Measurements from ENCODE around the gene CLPSL1. TPM values are rescaled to one million over a fixed set of nuclear protein-coding genes. Genes with fewer than 3 reads are reported as not detected.

CLPSL1 gene
- total RNA-seq, 1 donor from 2014 or later = not detected

- TF ChIP-seq CTCF (conservative IDR thresholded peaks at IDR 0.05) = no peak
- H3K9me3 Mint-ChIP-seq = no peaks in the 10 kb centered on the region
- no peaks in the 10 kb centered on the region for H3K27me3 Mint-ChIP-seq
- no peak for DNase-seq (ENCODE audit: extremely low spot score, unreplicated experiment)
- H3K4me1 Mint-ChIP-seq (ENCODE audit: unreplicated experiment) = no peaks in the 10 kb centered on the region
- H3K36me3 Mint-ChIP-seq = peaks cover 8% of the 10 kb centered on the region
- no peak overlapping the region for H3K4me3 Mint-ChIP-seq
- H3K27ac Mint-ChIP-seq = no peak overlapping the region
Measured at GRCh38 chr6:35829306-35829705, 48.5 kb downstream of the CLPSL1 start.

- H3K4me3 Mint-ChIP-seq = no peak overlapping the region
- H3K27me3 Mint-ChIP-seq = no peaks in the 10 kb centered on the region
- DNase-seq (ENCODE audit: extremely low spot score, unreplicated experiment) = no peak
- H3K9me3 Mint-ChIP-seq = no peaks in the 10 kb centered on the region
- peaks cover 19% of the 10 kb centered on the region for H3K36me3 Mint-ChIP-seq
- H3K4me1 Mint-ChIP-seq (ENCODE audit: unreplicated experiment) = no peaks in the 10 kb centered on the region
- no peak overlapping the region for H3K27ac Mint-ChIP-seq
- no peak for TF ChIP-seq CTCF (conservative IDR thresholded peaks at IDR 0.05)
Measured at GRCh38 chr6:35831257-35832007, 50.6 kb downstream of the CLPSL1 start.

GRCh38 chr6:35833536-35833935 is 52.7 kb downstream of the CLPSL1 start:
- TF ChIP-seq CTCF (conservative IDR thresholded peaks at IDR 0.05) = no peak
- H3K9me3 Mint-ChIP-seq = no peaks in the 10 kb centered on the region
- no peak for DNase-seq (ENCODE audit: extremely low spot score, unreplicated experiment)
- H3K27ac Mint-ChIP-seq = no peak overlapping the region
- H3K4me3 Mint-ChIP-seq = no peak overlapping the region
- H3K27me3 Mint-ChIP-seq = no peaks in the 10 kb centered on the region
- H3K4me1 Mint-ChIP-seq (ENCODE audit: unreplicated experiment) = no peaks in the 10 kb centered on the region
- peaks cover 31% of the 10 kb centered on the region for H3K36me3 Mint-ChIP-seq

Other genes starting within 250 kb of the CLPSL1 start
- gene FKBP5, start 92.1 kb upstream of the CLPSL1 start, total RNA-seq (ENCODE audit: low replicate concordance) = 2.0 and 12.5 TPM in 2 replicates
- gene ARMC12, start 44.0 kb upstream of the CLPSL1 start, total RNA-seq (ENCODE audit: low replicate concordance) = 0.26 and 1.8 TPM in 2 replicates
- not detected in 2 replicates for gene CLPSL2, start 4.4 kb upstream of the CLPSL1 start, total RNA-seq (ENCODE audit: low replicate concordance)
- 1.8 TPM in 1 of 2 replicates, not detected in the other for gene CLPS, start 16.3 kb downstream of the CLPSL1 start, total RNA-seq (ENCODE audit: low replicate concordance)
- not detected in 2 replicates for gene LHFPL5, start 24.3 kb downstream of the CLPSL1 start, total RNA-seq (ENCODE audit: low replicate concordance)
- 69.7 and 73.8 TPM in 2 replicates for gene SRPK1, start 140.1 kb downstream of the CLPSL1 start, total RNA-seq (ENCODE audit: low replicate concordance)
- 0.19 TPM in 1 of 2 replicates, not detected in the other for gene SLC26A8, start 243.6 kb downstream of the CLPSL1 start, total RNA-seq (ENCODE audit: low replicate concordance)
- 40.1 and 52.1 TPM in 2 replicates for gene MAPK14, start 246.8 kb downstream of the CLPSL1 start, total RNA-seq (ENCODE audit: low replicate concordance)

Measured in type B pancreatic cell (in vitro differentiated cells).